ENCODE measurements around the gene LSAMP. TPM values are rescaled to one million over a fixed set of nuclear protein-coding genes. Genes with fewer than 3 reads are reported as not detected.
A peak's percentile ranks its signal among the peaks of the same experiment; 100 is the strongest.

Gene LSAMP
- total RNA-seq, 1 experiment from 2014 or later, result 5.7 TPM

- no peak for TF ChIP-seq EMX1 (CRISPR knock-in tag; IDR thresholded peaks at IDR 0.05)
- TF ChIP-seq ZMAT4 (CRISPR knock-in tag; IDR thresholded peaks at IDR 0.05), result no peak
- TF ChIP-seq AFF4 (CRISPR knock-in tag; IDR thresholded peaks at IDR 0.05; ENCODE audit: borderline replicate concordance), result no peak
- no peak for TF ChIP-seq ZNF121 (CRISPR knock-in tag; IDR thresholded peaks at IDR 0.05)
- no peak for TF ChIP-seq ZSCAN18 (CRISPR knock-in tag; IDR thresholded peaks at IDR 0.05)
- no peak for TF ChIP-seq ZNF232 (CRISPR knock-in tag; IDR thresholded peaks at IDR 0.05)
- no peak for TF ChIP-seq GABPB1 (CRISPR knock-in tag; IDR thresholded peaks at IDR 0.05)
- TF ChIP-seq CTCF (IDR thresholded peaks at IDR 0.05), result no peak
- no peak for TF ChIP-seq ZNF416 (CRISPR knock-in tag; IDR thresholded peaks at IDR 0.05)
- no peak for TF ChIP-seq ATF6 (CRISPR knock-in tag; IDR thresholded peaks at IDR 0.05)
- no peak for TF ChIP-seq JUN (CRISPR knock-in tag; IDR thresholded peaks at IDR 0.05)
- TF ChIP-seq CREB1 (CRISPR knock-in tag; IDR thresholded peaks at IDR 0.05), result no peak
- TF ChIP-seq NFYB (CRISPR knock-in tag; conservative IDR thresholded peaks at IDR 0.05; ENCODE audit: low read depth), result no peak
- no peak for TF ChIP-seq FOXJ3 (CRISPR knock-in tag; IDR thresholded peaks at IDR 0.05; ENCODE audit: borderline replicate concordance)
- Mint-ChIP-seq H3K4me1 (peaks cover 10% of the 10 kb centered on the region), H3K4me3 (no peak overlapping the region), H3K27ac (no peak overlapping the region), H3K36me3 (no peaks in the 10 kb centered on the region), H3K27me3 (ENCODE audit: low read depth) (no peaks in the 10 kb centered on the region), H3K9me3 (no peaks in the 10 kb centered on the region)
- POLR2A ChIA-PET, result no interaction called here
- DNase-seq (ENCODE audit: low spot score), result no peak
- CTCF ChIA-PET, result no interaction called here
- ATAC-seq, result no peak
Measured at GRCh38 chr3:115930168-115930567, 515.1 kb downstream of the LSAMP start.

- DNase-seq (ENCODE audit: low spot score) (no peak), ATAC-seq (no peak)
- Mint-ChIP-seq H3K27me3 (ENCODE audit: low read depth) (no peaks in the 10 kb centered on the region), H3K27ac (no peak overlapping the region), H3K9me3 (no peaks in the 10 kb centered on the region), H3K4me3 (no peak overlapping the region), H3K4me1 (peaks cover 10% of the 10 kb centered on the region), H3K36me3 (no peaks in the 10 kb centered on the region)
- no peak for TF ChIP-seq NR1H2 (CRISPR knock-in tag; IDR thresholded peaks at IDR 0.05)
- ChIA-PET CTCF (no interaction called here), POLR2A (no interaction called here)
Measured at GRCh38 chr3:115928376-115928775, 516.9 kb downstream of the LSAMP start.

GRCh38 chr3:115927197-115927596 lies 518.1 kb downstream of the LSAMP start:
- Mint-ChIP-seq H3K9me3 (no peaks in the 10 kb centered on the region), H3K27ac (no peak overlapping the region), H3K4me3 (no peak overlapping the region), H3K4me1 (peaks cover 13% of the 10 kb centered on the region), H3K36me3 (no peaks in the 10 kb centered on the region), H3K27me3 (ENCODE audit: low read depth) (no peaks in the 10 kb centered on the region)
- 0 out of 2 replicates have a peak, but pooled peaks have one; percentile 5 for TF ChIP-seq HMGA2 (CRISPR knock-in tag; IDR thresholded peaks at IDR 0.05)
- TF ChIP-seq ZNF425 (CRISPR knock-in tag; conservative IDR thresholded peaks at IDR 0.05), result no peak
- ATAC-seq, result no peak
- no peak for DNase-seq (ENCODE audit: low spot score)
- CTCF ChIA-PET, result no interaction called here
- POLR2A ChIA-PET, result no interaction called here
